Measurements from ENCODE around the gene KCNIP2.
"Not testable (repeated sequence)": the region's sequence is repeated elsewhere in the genome, so short reads cannot be mapped to it uniquely, and the experiment has no call there.

The KCNIP2 gene

GRCh38 chr10:101828766-101829551 lies 14.6 kb downstream of the KCNIP2 start:
- DNase-seq (ENCODE audit: low read depth) = no peak

- DNase-seq (ENCODE audit: low read depth) = no peak
These were observed 15.5 kb downstream of the KCNIP2 start for GRCh38 chr10:101827919-101828600.

- no peak for DNase-seq (ENCODE audit: low read depth)
These were observed 16.7 kb downstream of the KCNIP2 start for GRCh38 chr10:101826852-101827434.

GRCh38 chr10:101824736-101825135 lies 18.9 kb downstream of the KCNIP2 start:
- DNase-seq (ENCODE audit: low read depth) = no peak

GRCh38 chr10:101818872-101819633 lies 24.5 kb downstream of the KCNIP2 start:
- DNase-seq (ENCODE audit: low read depth) = peak; percentile 15

- peak; percentile 97 for DNase-seq (ENCODE audit: low read depth)
These were observed 25.3 kb downstream of the KCNIP2 start, which contains the start of gene OGA for GRCh38 chr10:101818119-101818871. Gene OGA (minus strand): TSS chr10:101818444. CDS start chr10:101818022, 422 bp downstream.

GRCh38 chr10:101817337-101818118 lies 26.1 kb downstream of the KCNIP2 start:
- DNase-seq (ENCODE audit: low read depth) = no peak

GRCh38 chr10:101816913-101817336 lies 26.7 kb downstream of the KCNIP2 start:
- DNase-seq (ENCODE audit: low read depth) = no peak

GRCh38 chr10:101816376-101816775 lies 27.2 kb downstream of the KCNIP2 start:
- DNase-seq (ENCODE audit: low read depth) = no peak

GRCh38 chr10:101814466-101815071 lies 29.0 kb downstream of the KCNIP2 start:
- no peak for DNase-seq (ENCODE audit: low read depth)

- DNase-seq (ENCODE audit: low read depth) = no peak
These were observed 31.0 kb downstream of the KCNIP2 start for GRCh38 chr10:101812606-101813005.

- no peak for DNase-seq (ENCODE audit: low read depth)
These were observed 36.4 kb downstream of the KCNIP2 start for GRCh38 chr10:101807158-101807557.

- no peak for DNase-seq (ENCODE audit: low read depth)
These were observed 40.1 kb downstream of the KCNIP2 start for GRCh38 chr10:101803511-101803910.

- no peak for DNase-seq (ENCODE audit: low read depth)
These were observed 46.1 kb downstream of the KCNIP2 start for GRCh38 chr10:101797403-101798059.

GRCh38 chr10:101793526-101793925 lies 50.1 kb downstream of the KCNIP2 start:
- DNase-seq (ENCODE audit: low read depth) = no peak

- no peak for DNase-seq (ENCODE audit: low read depth)
These were observed 53.9 kb downstream of the KCNIP2 start for GRCh38 chr10:101789686-101790085.

GRCh38 chr10:101789231-101789630 lies 54.4 kb downstream of the KCNIP2 start:
- DNase-seq (ENCODE audit: low read depth) = not testable (repeated sequence)

GRCh38 chr10:101785801-101786200 lies 57.8 kb downstream of the KCNIP2 start:
- DNase-seq (ENCODE audit: low read depth) = no peak

GRCh38 chr10:101784558-101784957 lies 59.0 kb downstream of the KCNIP2 start:
- DNase-seq (ENCODE audit: low read depth) = no peak

- no peak for DNase-seq (ENCODE audit: low read depth)
These were observed 59.9 kb downstream of the KCNIP2 start for GRCh38 chr10:101783736-101784118.
